ENCODE data around the gene SOHLH1.

DNA sequence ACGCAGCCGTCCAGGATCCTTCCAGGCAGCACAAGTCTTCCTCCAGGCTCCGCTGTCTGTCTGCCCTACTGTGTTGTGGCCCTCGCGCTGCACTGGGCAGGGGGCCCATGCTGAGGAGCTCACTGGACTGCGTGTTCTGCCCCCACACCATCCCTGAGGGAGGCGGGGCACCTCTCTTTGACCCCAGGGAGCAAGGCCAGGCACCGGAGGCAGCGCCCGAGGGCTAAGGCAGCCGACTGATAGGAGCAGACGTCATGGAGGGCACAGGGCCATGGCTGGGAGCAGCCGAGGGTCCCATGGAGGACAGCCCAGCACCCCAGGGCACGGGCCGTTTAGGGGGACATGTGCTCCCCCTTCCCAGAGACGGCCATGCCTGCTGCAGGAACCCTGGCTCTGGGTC is 49.4 kb upstream of the SOHLH1 start:
- TF ChIP-seq, protein P1, sequence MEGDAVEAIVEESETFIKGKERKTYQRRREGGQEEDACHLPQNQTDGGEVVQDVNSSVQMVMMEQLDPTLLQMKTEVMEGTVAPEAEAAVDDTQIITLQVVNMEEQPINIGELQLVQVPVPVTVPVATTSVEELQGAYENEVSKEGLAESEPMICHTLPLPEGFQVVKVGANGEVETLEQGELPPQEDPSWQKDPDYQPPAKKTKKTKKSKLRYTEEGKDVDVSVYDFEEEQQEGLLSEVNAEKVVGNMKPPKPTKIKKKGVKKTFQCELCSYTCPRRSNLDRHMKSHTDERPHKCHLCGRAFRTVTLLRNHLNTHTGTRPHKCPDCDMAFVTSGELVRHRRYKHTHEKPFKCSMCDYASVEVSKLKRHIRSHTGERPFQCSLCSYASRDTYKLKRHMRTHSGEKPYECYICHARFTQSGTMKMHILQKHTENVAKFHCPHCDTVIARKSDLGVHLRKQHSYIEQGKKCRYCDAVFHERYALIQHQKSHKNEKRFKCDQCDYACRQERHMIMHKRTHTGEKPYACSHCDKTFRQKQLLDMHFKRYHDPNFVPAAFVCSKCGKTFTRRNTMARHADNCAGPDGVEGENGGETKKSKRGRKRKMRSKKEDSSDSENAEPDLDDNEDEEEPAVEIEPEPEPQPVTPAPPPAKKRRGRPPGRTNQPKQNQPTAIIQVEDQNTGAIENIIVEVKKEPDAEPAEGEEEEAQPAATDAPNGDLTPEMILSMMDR (IDR thresholded peaks at IDR 0.05), result no peak
- no peak for TF ChIP-seq POLR2A (IDR thresholded peaks at IDR 0.05)

All from esophagus squamous epithelium (tissue), 4 donors.